OCI-LY7 (cell line): Measurements from ENCODE around the gene LIPE. TPM values are rescaled to one million over a fixed set of nuclear protein-coding genes. Genes with fewer than 3 reads are reported as not detected.
A peak's percentile ranks its signal among the peaks of the same experiment; 100 is the strongest.

Source experiments
- BruUV-seq: library from RNA; stranded (reverse); fragments of 400-500 nt; replicated peaks from 2 replicates; lab custom pipeline; 2021; lab: Mats Ljungman, UMichigan
- CTCF ChIA-PET: fragments of 300-600 bp; sonication (Branson Sonifier 250); formaldehyde crosslinking; loops from one replicate; lab custom pipeline; 2022; ENCODE audit warnings: antibody characterized with exemption; ENCODE audit not compliant: unreplicated experiment; lab: Charles Lee
- POLR2A ChIA-PET: fragments of 300-600 bp; sonication (Branson Sonifier 250); formaldehyde crosslinking; loops from one replicate; lab custom pipeline; 2022; ENCODE audit warnings: antibody characterized with exemption; lab: Charles Lee
- DNase-seq: peaks from one replicate; pipeline ENCODE4 v3.0.0-alpha.2; 2015; ENCODE audit warnings: low spot score
- H2AFZ ChIP-seq: fragments of 200-600 bp; sonication (generic), shearing (Covaris generic); 2 replicates; pipeline ENCODE4 v1.6.1; 2014; ENCODE audit warnings: mild to moderate bottlenecking, antibody characterized with exemption, low read length, moderate library complexity
- H3K27ac ChIP-seq: fragments of 200-600 bp; sonication (generic); 2 replicates; pipeline ENCODE4 v1.5.1; 2014; ENCODE audit warnings: mixed run types, low read depth, mild to moderate bottlenecking, moderate library complexity, low read length, inconsistent platforms; ENCODE audit not compliant: poor library complexity, severe bottlenecking
- H3K36me3 ChIP-seq: fragments of 200-600 bp; sonication (generic); 2 replicates; pipeline ENCODE4 v1.6.1; 2014; ENCODE audit warnings: mild to moderate bottlenecking, antibody characterized with exemption, low read length, moderate library complexity, mixed read lengths; ENCODE audit not compliant: insufficient read depth
- H3K4me1 ChIP-seq: fragments of 200-600 bp; sonication (generic); 2 replicates; pipeline ENCODE4 v1.5.1; 2014; ENCODE audit warnings: mild to moderate bottlenecking, low read length; ENCODE audit not compliant: insufficient read depth, poor library complexity, severe bottlenecking
- H3K4me2 ChIP-seq: fragments of 200-600 bp; sonication (generic); 2 replicates; pipeline ENCODE4 v1.6.1; 2014; ENCODE audit warnings: mild to moderate bottlenecking, low read length
- H3K4me3 ChIP-seq: fragments of 200-600 bp; sonication (generic); 2 replicates; pipeline ENCODE4 v1.5.1; 2014; ENCODE audit warnings: mild to moderate bottlenecking, low read depth, low read length; ENCODE audit not compliant: poor library complexity, severe bottlenecking
- H3K79me2 ChIP-seq: fragments of 200-600 bp; sonication (generic); 2 replicates; pipeline ENCODE4 v1.6.1; 2016; ENCODE audit warnings: low read depth, mild to moderate bottlenecking, low read length, moderate library complexity, mixed read lengths; ENCODE audit not compliant: insufficient read depth
- H3K9me2 ChIP-seq: fragments of 200-600 bp; sonication (generic); 2 replicates; pipeline ENCODE4 v1.6.1; 2016; ENCODE audit warnings: mild to moderate bottlenecking, low read length, mixed read lengths; ENCODE audit not compliant: insufficient read depth
- H3K9me3 ChIP-seq: fragments of 200-600 bp; sonication (generic); 2 replicates; pipeline ENCODE4 v1.6.1; 2014; ENCODE audit warnings: mild to moderate bottlenecking, mixed run types, low read length, mixed read lengths
- H4K20me1 ChIP-seq: fragments of 200-600 bp; sonication (generic); 2 replicates; pipeline ENCODE4 v1.6.1; 2014; ENCODE audit warnings: mild to moderate bottlenecking, antibody characterized with exemption, low read length, moderate library complexity, mixed read lengths; ENCODE audit not compliant: insufficient read depth
- EZH2phosphoT487 ChIP-seq: fragments of 200-600 bp; sonication (generic); IDR thresholded peaks from 2 replicates; pipeline ENCODE4 v1.6.1; 2018; ENCODE audit warnings: low read depth, borderline replicate concordance, mild to moderate bottlenecking, mixed run types, antibody characterized with exemption, low read length, moderate library complexity, mixed read lengths
- intact Hi-C: fragments of 100-400 bp; cut with micrococcal nuclease; formaldehyde crosslinking; loops from one replicate; pipeline ENCODE4 v1.10.0; 2022; ENCODE audit not compliant: unreplicated experiment
- total RNA-seq, 2 experiments: library from RNA; depleted of rRNA in 1 of 2; stranded (reverse); fragments of >200 nt in 1 of 2; shearing (Covaris generic) in 1 of 2; gene quantifications; 2 replicates each; pipeline ENCODE4 v1.2.3, GENCODE V29; 2014 to 2022
- TF ChIP-seq, protein P1 (sequence below): fragments of 200-600 bp; sonication (generic); conservative IDR thresholded peaks from 2 replicates; pipeline ENCODE4 v1.5.1; 2014; ENCODE audit warnings: mild to moderate bottlenecking, antibody characterized with exemption, low read length, moderate library complexity, mixed read lengths

LIPE gene
- total RNA-seq, 2 experiments from 2014 or later, result 21.2 to 35.6 TPM

- peak overlapping the region; percentile 98 for H3K4me2 ChIP-seq
Measured at GRCh38 chr19:42422092-42422900, 4.9 kb downstream of the LIPE start.

DNA sequence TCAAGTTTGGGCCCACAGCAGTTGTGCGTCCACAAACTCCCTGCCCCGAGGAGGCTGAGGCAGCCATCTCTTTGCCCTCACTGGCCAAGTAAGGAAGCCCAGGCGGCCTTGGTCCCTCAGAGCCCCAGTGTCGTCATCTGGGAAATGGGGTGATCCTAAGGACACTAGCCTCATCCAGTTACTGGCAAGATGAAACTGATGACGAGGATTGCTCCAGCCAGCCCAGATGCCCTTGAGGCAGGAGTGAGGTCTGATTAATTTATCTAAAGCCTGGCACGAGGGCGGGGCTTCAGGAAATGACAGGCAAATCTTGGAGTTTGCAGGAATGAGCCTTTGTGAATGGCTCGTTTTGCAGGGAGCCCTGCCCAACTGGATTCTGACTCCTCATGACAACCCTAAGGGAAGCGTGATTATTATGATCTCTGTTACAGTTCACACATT lies 5.6 kb downstream of the LIPE start:
- TF ChIP-seq EZH2phosphoT487, result no peak
- TF ChIP-seq, protein P1, sequence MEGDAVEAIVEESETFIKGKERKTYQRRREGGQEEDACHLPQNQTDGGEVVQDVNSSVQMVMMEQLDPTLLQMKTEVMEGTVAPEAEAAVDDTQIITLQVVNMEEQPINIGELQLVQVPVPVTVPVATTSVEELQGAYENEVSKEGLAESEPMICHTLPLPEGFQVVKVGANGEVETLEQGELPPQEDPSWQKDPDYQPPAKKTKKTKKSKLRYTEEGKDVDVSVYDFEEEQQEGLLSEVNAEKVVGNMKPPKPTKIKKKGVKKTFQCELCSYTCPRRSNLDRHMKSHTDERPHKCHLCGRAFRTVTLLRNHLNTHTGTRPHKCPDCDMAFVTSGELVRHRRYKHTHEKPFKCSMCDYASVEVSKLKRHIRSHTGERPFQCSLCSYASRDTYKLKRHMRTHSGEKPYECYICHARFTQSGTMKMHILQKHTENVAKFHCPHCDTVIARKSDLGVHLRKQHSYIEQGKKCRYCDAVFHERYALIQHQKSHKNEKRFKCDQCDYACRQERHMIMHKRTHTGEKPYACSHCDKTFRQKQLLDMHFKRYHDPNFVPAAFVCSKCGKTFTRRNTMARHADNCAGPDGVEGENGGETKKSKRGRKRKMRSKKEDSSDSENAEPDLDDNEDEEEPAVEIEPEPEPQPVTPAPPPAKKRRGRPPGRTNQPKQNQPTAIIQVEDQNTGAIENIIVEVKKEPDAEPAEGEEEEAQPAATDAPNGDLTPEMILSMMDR, result no peak
- 0 out of 2 replicates have a peak, but pooled peaks cover 4% of the 10 kb centered on the region for H4K20me1 ChIP-seq
- peak overlapping the region; percentile 81 for H3K27ac ChIP-seq
- H3K9me3 ChIP-seq, result no peaks in the 10 kb centered on the region
- intact Hi-C loops, result no loop called here
- H3K9me2 ChIP-seq, result no peaks in the 10 kb centered on the region
- peak overlapping the region; percentile 98 for H3K4me2 ChIP-seq
- H3K4me3 ChIP-seq, result peak overlapping the region; percentile 74
- no peak for DNase-seq
- H2AFZ ChIP-seq, result no peak overlapping the region
- peaks cover 30% of the 10 kb centered on the region for H3K36me3 ChIP-seq
- ChIA-PET POLR2A (no interaction called here), CTCF (no interaction called here)
- no TSS peak for BruUV-seq
- peaks cover 32% of the 10 kb centered on the region for H3K79me2 ChIP-seq
- peaks cover 55% of the 10 kb centered on the region for H3K4me1 ChIP-seq

More at GRCh38 chr19:42422092-42422900, 4.9 kb downstream of the LIPE start:
- POLR2A ChIA-PET, result no interaction called here
- Histone ChIP-seq H2AFZ (peak overlapping the region; percentile 64; the same call in 1 of the 2 replicates), H3K79me2 (peaks cover 32% of the 10 kb centered on the region), H3K4me3 (peak overlapping the region; percentile 74), H3K36me3 (peaks cover 29% of the 10 kb centered on the region), H3K4me1 (peaks cover 62% of the 10 kb centered on the region), H3K27ac (peak overlapping the region; percentile 81), H3K9me3 (no peaks in the 10 kb centered on the region), H3K9me2 (no peaks in the 10 kb centered on the region), H4K20me1 (0 out of 2 replicates have a peak, but pooled peaks cover 4% of the 10 kb centered on the region)
- CTCF ChIA-PET, result no interaction called here
- intact Hi-C loops, result no loop called here
- BruUV-seq, result TSS peak; percentile 48
- DNase-seq, result peak; percentile 80
- no peak for TF ChIP-seq EZH2phosphoT487
- TF ChIP-seq, protein P1, result no peak

DNA sequence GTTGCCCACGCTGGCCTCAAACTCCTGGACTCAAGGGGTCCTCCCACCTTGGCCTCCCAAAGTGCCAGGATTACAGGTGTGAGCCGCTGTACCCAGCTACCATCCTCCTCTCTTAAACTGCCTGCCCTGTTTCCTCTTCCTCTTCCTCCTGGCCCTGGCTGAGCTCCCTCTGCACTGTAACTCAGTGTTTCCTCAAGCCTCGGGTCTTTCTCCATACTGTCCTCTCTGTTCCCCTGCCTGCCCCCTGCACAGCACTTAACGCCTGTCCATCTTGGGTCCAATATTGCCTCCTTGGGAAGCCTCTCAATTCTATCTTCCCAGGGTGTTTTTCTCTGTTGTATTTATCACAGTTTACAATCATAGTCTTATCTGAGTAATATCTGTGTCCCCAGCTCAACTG lies 6.1 kb downstream of the LIPE start:
- ChIA-PET POLR2A (no interaction called here), CTCF (no interaction called here)
- TF ChIP-seq, protein P1, result no peak
- TF ChIP-seq EZH2phosphoT487, result no peak
- no TSS peak for BruUV-seq
- no peaks in the 10 kb centered on the region for H3K9me2 ChIP-seq
- no peaks in the 10 kb centered on the region for H3K9me3 ChIP-seq
- peaks cover 32% of the 10 kb centered on the region for H3K79me2 ChIP-seq
- H3K4me1 ChIP-seq, result peaks cover 50% of the 10 kb centered on the region
- no peak for DNase-seq
- H3K4me3 ChIP-seq, result peak overlapping the region; percentile 74
- peak overlapping the region; percentile 24 for H3K27ac ChIP-seq
- H3K36me3 ChIP-seq, result peaks cover 33% of the 10 kb centered on the region
- peak overlapping the region; percentile 98 for H3K4me2 ChIP-seq
- intact Hi-C loops, result no loop called here
- no peak overlapping the region for H2AFZ ChIP-seq
- 0 out of 2 replicates have a peak, but pooled peaks cover 4% of the 10 kb centered on the region for H4K20me1 ChIP-seq
